Smooth muscle cell (in vitro differentiated cells): Measurements from ENCODE around the gene TNRC18. TPM values are rescaled to one million over a fixed set of nuclear protein-coding genes. Genes with fewer than 3 reads are reported as not detected.

Source experiments
- DNase-seq: peaks from one replicate; lab custom pipeline; 2025; ENCODE audit not compliant: unreplicated experiment; lab: John Stamatoyannopoulos, UW
- H2AFZ ChIP-seq: fragments of 200-600 bp; sonication (generic); 2 replicates; pipeline ENCODE4 v1.6.0; 2016; ENCODE audit warnings: antibody characterized with exemption, low read depth, mild to moderate bottlenecking
- H3F3A ChIP-seq: fragments of 200-600 bp; sonication (generic); 2 replicates; pipeline ENCODE4 v1.6.0; 2017; ENCODE audit warnings: antibody characterized with exemption, low read depth
- H3K27ac ChIP-seq: fragments of 200-600 bp; sonication (generic); 2 replicates; pipeline ENCODE4 v1.5.1; 2016; ENCODE audit warnings: low read depth, mild to moderate bottlenecking
- H3K27me3 ChIP-seq: fragments of 200-600 bp; sonication (generic); 2 replicates; pipeline ENCODE4 v1.6.1; 2016; ENCODE audit warnings: low read depth, mild to moderate bottlenecking
- H3K36me3 ChIP-seq: fragments of 200-600 bp; sonication (generic); 2 replicates; pipeline ENCODE4 v1.5.1; 2016; ENCODE audit warnings: low read depth
- H3K4me1 ChIP-seq: fragments of 200-600 bp; sonication (generic); 2 replicates; pipeline ENCODE4 v1.5.1; 2016; ENCODE audit warnings: low read depth
- H3K4me2 ChIP-seq: fragments of 200-600 bp; sonication (generic); 2 replicates; pipeline ENCODE4 v1.6.0; 2016; ENCODE audit warnings: mild to moderate bottlenecking
- H3K4me3 ChIP-seq: fragments of 200-600 bp; sonication (generic); 2 replicates; pipeline ENCODE4 v1.5.1; 2016; ENCODE audit warnings: mild to moderate bottlenecking
- H3K79me2 ChIP-seq: fragments of 200-600 bp; sonication (generic); 2 replicates; pipeline ENCODE4 v1.6.0; 2016; ENCODE audit warnings: low read depth, mild to moderate bottlenecking
- H3K9ac ChIP-seq: fragments of 200-600 bp; sonication (generic); 2 replicates; pipeline ENCODE4 v1.6.0; 2016; ENCODE audit warnings: low read depth
- H3K9me3 ChIP-seq: fragments of 200-600 bp; sonication (generic); replicated peaks from 2 replicates; pipeline ENCODE4 v1.5.1; 2016; ENCODE audit warnings: low read depth
- H4K20me1 ChIP-seq: fragments of 200-600 bp; sonication (generic); 2 replicates; pipeline ENCODE4 v1.6.0; 2016; ENCODE audit warnings: low read depth
- WGBS: methylation state at CpG from one replicate; pipeline ENCODE4 v1.1.7; 2016; ENCODE audit warnings: low lambda C conversion rate; 5-methylcytosine and 5-hydroxymethylcytosine counted together
- polyA plus RNA-seq: library from polyadenylated mRNA; unstranded; fragments of >200 nt; fragmentation: Nextera tagmentation; extraction: Ambion mirVana; gene quantifications from 2 replicates; pipeline ENCODE4 v1.2.1, GENCODE V29; 2016
- total RNA-seq: library from RNA; depleted of rRNA; stranded (reverse); fragments of >200 nt; gene quantifications from 2 replicates; pipeline ENCODE4 v1.2.3, GENCODE V29; 2014
- TF ChIP-seq, protein P1 (sequence below): fragments of 200-600 bp; sonication (generic); IDR thresholded peaks from 2 replicates; pipeline ENCODE4 v1.5.1; 2017; ENCODE audit warnings: borderline replicate concordance, mild to moderate bottlenecking, antibody characterized with exemption; ENCODE audit not compliant: insufficient read depth, poor library complexity, severe bottlenecking

The TNRC18 gene
- total and polyA plus RNA-seq, 2 experiments from 2014 or later: 6.4 to 40.3 TPM

DNA sequence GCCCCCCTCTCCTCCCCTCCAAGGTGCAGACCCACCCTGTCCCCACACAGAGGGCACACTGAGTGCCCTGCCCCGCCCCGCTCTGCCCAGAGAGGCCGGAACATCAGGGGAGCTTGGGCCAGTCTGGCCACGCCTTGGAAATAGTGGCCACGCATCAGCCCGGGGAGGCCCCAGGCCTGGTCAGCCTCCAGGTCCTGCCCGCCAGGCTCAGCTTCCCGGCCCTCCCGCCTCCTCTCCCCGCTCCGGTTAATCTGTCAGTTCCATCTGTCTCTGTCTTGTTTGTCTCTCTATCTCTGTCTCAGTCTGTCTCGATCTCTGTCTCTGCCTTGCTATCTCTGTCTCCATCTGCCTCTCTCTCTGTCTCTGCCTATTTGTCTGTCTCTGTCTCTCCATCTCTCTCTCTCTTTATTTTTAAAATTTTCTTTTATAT, 28.9 kb upstream of the TNRC18 start:
- Histone ChIP-seq H3K27me3 (no peaks in the 10 kb centered on the region), H3K36me3 (no peaks in the 10 kb centered on the region), H3K79me2 (no peaks in the 10 kb centered on the region), H3F3A (no peaks in the 10 kb centered on the region), H3K4me2 (peak overlapping the region; percentile 1), H4K20me1 (peaks cover 27% of the 10 kb centered on the region), H3K9me3 (no peaks in the 10 kb centered on the region), H3K9ac (no peak overlapping the region), H3K27ac (no peak overlapping the region), H2AFZ (no peak overlapping the region), H3K4me3 (no peak overlapping the region), H3K4me1 (peaks cover 5% of the 10 kb centered on the region)
- no peak for DNase-seq
- TF ChIP-seq, protein P1, sequence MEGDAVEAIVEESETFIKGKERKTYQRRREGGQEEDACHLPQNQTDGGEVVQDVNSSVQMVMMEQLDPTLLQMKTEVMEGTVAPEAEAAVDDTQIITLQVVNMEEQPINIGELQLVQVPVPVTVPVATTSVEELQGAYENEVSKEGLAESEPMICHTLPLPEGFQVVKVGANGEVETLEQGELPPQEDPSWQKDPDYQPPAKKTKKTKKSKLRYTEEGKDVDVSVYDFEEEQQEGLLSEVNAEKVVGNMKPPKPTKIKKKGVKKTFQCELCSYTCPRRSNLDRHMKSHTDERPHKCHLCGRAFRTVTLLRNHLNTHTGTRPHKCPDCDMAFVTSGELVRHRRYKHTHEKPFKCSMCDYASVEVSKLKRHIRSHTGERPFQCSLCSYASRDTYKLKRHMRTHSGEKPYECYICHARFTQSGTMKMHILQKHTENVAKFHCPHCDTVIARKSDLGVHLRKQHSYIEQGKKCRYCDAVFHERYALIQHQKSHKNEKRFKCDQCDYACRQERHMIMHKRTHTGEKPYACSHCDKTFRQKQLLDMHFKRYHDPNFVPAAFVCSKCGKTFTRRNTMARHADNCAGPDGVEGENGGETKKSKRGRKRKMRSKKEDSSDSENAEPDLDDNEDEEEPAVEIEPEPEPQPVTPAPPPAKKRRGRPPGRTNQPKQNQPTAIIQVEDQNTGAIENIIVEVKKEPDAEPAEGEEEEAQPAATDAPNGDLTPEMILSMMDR: no peak
- WGBS: 73% methylated on average over 11 of the region's 12 CpGs

DNA sequence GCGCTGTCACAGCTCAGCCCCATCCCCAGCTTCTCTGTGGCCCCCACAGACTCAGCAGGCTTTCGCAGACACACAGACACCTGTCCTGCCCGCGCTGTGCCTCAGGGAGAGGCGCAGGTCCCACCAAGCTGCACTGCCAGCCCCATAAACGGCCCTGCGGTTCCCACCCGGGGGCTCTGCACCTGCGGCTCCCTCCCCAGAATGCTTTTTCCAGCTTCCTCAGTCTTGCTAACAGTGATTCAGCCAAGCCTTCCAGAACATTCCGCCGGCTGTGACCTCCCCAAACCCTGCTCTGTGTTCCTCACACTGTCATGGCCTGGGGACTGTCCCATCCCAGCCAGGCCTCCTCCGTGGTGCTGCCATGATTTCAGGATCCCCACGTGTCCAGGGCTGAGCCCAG, 27.8 kb upstream of the TNRC18 start:
- no peaks in the 10 kb centered on the region for H3K79me2 ChIP-seq
- no peak overlapping the region for H3K4me2 ChIP-seq
- no peak overlapping the region for H3K4me3 ChIP-seq
- DNase-seq: no peak
- peaks cover 5% of the 10 kb centered on the region for H3K4me1 ChIP-seq
- no peaks in the 10 kb centered on the region for H3K9me3 ChIP-seq
- no peaks in the 10 kb centered on the region for H3K27me3 ChIP-seq
- TF ChIP-seq, protein P1: no peak
- H2AFZ ChIP-seq: no peak overlapping the region
- no peaks in the 10 kb centered on the region for H3K36me3 ChIP-seq
- no peak overlapping the region for H3K9ac ChIP-seq
- peaks cover 26% of the 10 kb centered on the region for H4K20me1 ChIP-seq
- H3K27ac ChIP-seq: no peak overlapping the region
- no peaks in the 10 kb centered on the region for H3F3A ChIP-seq
- 88% methylated on average over 13 of the region's 13 CpGs for WGBS

DNA sequence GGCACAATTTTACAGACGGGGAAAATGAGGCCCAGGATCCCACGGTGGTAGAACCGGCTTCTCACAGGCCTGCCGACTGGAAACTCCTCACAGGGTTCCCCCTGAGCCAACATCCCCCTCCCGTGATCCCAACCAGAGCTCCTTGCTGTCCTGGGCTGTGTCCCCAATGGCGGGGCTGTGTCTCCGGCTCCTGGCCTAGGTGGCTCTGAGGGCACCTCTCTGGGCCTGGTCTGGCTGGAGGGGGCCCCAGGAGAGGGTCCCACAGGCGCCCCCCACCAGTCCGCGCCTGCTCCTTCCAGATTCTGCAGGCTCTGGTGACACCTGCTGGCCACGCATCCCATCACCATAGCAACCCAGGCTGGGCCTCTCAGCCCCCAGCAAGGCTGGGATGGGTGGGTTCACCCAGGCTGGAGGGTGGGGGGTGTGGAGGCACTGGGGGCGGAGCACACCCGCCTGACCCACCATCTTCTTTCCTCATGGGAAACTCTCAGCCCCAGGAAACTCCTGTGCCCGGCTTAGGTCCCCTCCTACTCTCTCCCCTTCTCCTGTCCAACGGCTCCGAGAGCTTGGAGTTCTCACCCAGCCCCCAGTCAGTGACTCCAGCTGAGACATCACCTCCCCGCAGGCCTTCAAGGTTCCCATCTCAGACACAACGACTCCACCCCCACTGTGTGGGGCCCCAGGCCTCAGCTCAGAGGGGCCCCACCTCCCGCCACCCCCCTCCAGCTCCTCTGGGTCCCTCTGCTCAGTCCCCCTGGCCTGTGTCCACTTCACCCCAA, 27.1 kb upstream of the TNRC18 start:
- no peak overlapping the region for H3K4me2 ChIP-seq
- no peaks in the 10 kb centered on the region for H3K9me3 ChIP-seq
- no peaks in the 10 kb centered on the region for H3K27me3 ChIP-seq
- peak; percentile 7 for DNase-seq
- H3K79me2 ChIP-seq: no peaks in the 10 kb centered on the region
- no peak overlapping the region for H3K27ac ChIP-seq
- H3K36me3 ChIP-seq: no peaks in the 10 kb centered on the region
- H3K9ac ChIP-seq: no peak overlapping the region
- peaks cover 5% of the 10 kb centered on the region for H3K4me1 ChIP-seq
- TF ChIP-seq, protein P1: peak; percentile 44
- 49% methylated on average over 16 of the region's 19 CpGs for WGBS
- peaks cover 21% of the 10 kb centered on the region for H4K20me1 ChIP-seq
- no peak overlapping the region for H3K4me3 ChIP-seq
- no peak overlapping the region for H2AFZ ChIP-seq
- no peaks in the 10 kb centered on the region for H3F3A ChIP-seq
